HTR-8/SVneo (cell line): Measurements from ENCODE around the gene MYPN.

Experiments
- DNase-seq: peaks from one replicate; pipeline ENCODE4 v3.0.0; 2011; ENCODE audit warnings: low spot score, mixed read lengths; ENCODE audit not compliant: insufficient read length
- FAIRE-seq: peaks from 2 replicates; lab custom pipeline; 2011; peaks lifted over from hg19 to GRCh38; lab: Jason Lieb, UNC

The MYPN gene

DNA sequence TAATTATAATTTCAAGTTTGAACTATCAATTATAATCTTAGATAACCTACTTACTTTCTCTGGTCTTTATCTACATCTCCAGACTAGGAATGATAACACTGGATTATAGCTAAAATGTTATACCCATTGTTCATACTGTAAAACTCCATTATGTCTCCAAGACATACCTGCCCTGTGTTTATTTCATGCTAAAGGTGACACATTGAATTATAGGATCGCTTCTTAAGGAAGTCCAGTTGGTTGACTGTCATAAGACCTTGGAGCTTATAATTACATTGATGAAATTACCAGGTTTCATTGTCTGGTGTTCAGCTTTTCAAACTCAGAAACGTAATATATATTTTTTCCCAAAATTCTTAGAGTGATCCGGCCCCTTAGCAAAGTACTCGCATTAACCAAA lies 18.7 kb upstream of the MYPN start:
- FAIRE-seq = no peak
- DNase-seq = no peak

- no peak for DNase-seq
- no peak for FAIRE-seq
Measured at GRCh38 chr10:68092512-68092911, 16.8 kb upstream of the MYPN start.

DNA sequence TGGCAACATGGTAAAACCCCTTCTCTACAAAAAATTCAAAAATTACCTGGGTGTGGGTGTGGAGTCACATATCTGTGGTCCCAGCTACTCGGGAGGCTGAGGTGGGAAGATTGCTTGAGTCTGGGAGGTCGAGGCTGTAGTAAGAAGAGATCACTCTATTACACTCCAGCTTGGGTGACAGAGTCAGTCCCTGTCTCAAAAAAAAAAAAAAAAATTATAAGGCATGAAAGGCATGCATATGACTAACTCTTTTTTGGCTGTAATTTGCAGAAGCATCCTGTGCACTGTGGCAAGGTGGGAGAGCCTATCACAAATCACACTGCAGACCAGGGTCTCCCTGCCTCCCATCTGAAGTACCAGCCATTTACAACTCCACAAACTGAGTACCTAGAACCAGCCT lies 14.1 kb upstream of the MYPN start:
- DNase-seq (no peak), FAIRE-seq (no peak)

DNA sequence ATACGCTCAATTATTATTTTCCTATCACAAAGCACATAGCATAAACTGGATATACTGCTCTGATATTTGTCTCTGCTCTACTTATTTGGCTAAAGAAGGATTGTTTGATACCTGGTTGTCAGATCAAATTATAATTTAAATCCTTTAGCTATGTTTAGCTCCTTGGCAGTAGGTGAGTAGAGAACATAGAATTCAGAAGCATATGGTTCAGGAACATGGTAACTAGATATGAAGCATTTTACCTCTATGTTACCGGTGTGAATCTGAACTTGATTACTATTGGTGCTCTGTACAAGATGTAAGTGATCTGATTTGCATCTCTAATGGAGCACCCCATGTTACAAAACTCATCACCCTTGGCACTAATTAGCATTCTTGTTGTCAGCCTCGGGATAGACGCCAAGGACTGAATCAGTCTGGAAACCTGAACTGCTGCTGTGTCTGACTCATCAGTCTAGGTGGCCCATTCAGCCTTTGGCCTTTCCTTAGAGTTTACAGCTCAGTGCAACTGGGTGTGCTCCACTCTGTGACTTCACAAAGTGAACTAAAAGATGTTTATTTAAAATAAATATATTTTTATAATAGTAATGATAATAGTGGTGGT lies 12.3 kb upstream of the MYPN start:
- peak; percentile 72 for DNase-seq
- FAIRE-seq = peak; percentile 92

- peak; percentile 4 for FAIRE-seq
- DNase-seq = no peak
Measured at GRCh38 chr10:68099736-68100135, 9.6 kb upstream of the MYPN start.

- FAIRE-seq = no peak
- DNase-seq = no peak
Measured at GRCh38 chr10:68101066-68101465, 8.2 kb upstream of the MYPN start.

GRCh38 chr10:68103261-68103878 lies 5.9 kb upstream of the MYPN start:
- FAIRE-seq (no peak), DNase-seq (no peak)

DNA sequence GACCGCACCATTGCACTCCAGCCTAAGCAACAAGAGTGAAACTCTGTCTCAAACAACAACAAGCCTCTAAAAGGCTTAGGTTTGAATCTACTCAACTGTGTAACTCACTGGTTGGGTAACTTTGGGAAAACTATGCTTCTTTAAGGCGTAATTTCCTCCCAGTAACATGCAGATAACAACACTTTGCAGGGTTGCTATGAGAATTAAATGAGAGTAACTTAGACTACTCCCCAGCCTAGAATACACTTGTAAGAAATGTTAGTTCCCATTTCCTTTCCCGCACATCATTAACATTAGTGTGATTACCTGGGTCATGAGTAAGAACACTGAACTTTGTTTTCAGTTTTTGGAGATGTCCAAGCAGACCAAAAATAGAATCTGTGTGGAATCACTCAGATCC lies 5.4 kb upstream of the MYPN start:
- FAIRE-seq = no peak
- DNase-seq = no peak

DNA sequence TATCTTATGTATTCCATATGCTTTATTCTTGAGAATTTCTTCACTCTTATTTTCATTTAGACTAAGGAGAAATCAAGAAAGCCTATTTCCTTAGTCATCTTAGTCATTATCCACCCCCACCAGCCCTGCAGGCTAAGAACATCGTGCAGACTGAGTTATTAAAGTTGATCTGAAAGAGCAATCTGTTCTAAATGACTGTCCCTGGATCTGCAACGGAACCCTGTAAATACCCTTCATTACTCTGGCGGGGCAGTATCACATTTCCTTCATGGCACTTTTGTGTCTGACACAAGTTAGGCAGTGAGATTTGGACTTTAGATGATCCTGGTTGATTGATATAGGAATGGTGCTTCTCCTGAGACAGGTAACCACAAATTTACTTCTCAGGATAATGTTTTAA lies 3.5 kb upstream of the MYPN start:
- FAIRE-seq = peak; percentile 94

GRCh38 chr10:68106656-68107055 lies 2.6 kb upstream of the MYPN start:
- peak; percentile 88 for FAIRE-seq
- DNase-seq = peak; percentile 59

More for the DNA sequence above, 3.5 kb upstream of the MYPN start:
- peak; percentile 46 for DNase-seq

- DNase-seq = no peak
- FAIRE-seq = no peak
Measured at GRCh38 chr10:68107651-68108050, 1.6 kb upstream of the MYPN start.

- FAIRE-seq (no peak), DNase-seq (no peak)
Measured at GRCh38 chr10:68108051-68108450, 1.2 kb upstream of the MYPN start.

DNA sequence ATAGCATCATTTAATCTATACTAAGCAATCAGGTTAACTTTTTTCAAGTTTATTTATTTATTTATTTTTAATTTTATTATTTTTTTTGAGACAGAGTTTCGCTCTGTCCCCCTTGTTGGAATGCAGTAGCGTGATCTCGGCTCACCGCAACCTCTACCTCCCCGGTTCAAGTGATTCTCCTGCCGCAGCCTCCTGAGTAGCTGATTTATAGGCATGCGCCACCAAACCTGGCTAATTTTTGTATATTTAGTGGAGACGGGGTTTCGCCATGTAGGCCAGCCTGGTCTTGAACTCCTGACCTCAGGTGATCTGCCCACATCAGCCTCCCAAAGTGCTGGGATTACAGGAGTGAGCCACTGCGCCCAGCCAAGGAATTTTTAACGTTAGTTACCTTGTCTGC lies 635 bp upstream of the MYPN start:
- DNase-seq (no peak), FAIRE-seq (no peak)

DNA sequence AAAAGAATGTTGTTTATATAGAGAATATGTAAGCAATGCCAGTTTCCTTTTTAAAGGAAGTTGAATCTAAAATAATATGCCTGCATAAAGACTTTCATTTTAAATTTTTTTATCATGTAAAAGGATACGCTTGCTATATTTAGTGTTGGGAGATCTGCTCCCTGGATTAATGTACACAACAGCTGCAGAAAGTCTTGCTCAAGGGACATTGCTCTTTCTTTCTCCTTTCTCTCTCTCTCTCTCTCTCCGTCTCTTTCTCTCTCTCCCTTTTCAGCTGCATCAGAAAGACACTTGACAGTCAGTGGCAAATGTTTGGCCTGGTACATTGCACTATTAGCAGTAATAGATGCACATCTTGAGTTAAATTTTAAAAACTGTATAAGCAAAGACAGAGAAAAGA lies 739 bp downstream of the MYPN start:
- FAIRE-seq = no peak
- DNase-seq = no peak

DNA sequence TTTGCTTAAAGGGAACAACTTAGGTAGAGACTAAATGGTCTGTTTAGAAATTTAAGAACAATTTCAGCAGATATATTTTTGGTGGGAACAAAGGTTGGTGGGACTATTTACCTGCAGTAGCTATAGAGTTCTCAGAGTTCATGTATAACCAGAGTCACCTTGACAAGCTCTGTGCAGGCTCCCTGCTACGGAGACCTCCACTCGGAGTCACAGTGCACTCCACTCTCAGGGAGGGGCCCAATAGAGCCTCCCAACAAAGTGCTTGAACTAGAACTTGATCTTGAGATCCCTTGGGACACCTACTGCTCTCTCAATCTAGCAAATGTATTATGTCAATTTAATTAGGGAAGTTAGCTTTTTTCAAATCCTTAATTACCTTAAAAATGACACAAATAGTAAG lies 2.3 kb downstream of the MYPN start:
- DNase-seq (no peak), FAIRE-seq (no peak)

DNA sequence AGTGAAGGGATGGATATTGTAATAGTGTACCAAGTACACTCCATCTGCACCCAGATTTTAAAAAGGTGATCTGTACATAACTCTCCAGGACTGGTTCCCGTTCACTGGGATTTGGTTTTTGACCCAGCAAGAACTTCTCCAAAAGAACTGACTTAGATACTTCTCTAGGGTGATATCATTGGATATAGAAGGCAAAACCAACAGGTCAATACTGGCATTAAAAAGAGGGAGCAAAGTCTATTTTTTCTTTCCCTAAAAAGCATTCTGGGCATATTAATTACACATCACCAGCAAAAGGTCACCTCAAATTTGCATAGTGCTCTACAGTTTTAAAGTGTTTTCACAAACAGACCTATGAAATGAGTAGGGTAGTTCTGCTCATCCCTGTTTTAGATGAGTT lies 3.5 kb downstream of the MYPN start:
- FAIRE-seq (no peak), DNase-seq (no peak)

GRCh38 chr10:68118657-68119056 lies 9.4 kb downstream of the MYPN start:
- FAIRE-seq (no peak), DNase-seq (no peak)

GRCh38 chr10:68121020-68121743 lies 11.9 kb downstream of the MYPN start:
- FAIRE-seq (no peak), DNase-seq (no peak)

DNA sequence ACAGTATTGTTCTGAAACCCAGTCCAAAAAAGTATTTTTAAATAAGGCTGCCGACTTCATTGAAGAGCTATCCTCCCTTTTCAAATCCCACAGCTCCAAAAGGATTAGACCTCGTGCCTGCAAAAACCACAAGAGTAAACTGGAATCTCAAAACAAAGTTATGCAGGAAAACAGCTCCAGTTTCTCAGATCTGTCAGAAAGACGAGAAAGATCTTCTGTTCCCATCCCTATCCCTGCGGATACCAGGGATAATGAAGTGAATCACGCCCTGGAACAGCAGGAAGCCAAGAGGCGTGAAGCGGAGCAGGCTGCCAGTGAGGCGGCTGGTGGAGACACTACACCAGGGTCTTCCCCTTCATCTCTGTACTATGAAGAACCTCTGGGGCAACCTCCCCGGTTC lies 12.6 kb downstream of the MYPN start:
- DNase-seq = no peak
- no peak for FAIRE-seq

GRCh38 chr10:68124718-68125117 lies 15.4 kb downstream of the MYPN start:
- FAIRE-seq = no peak
- no peak for DNase-seq

- FAIRE-seq (no peak), DNase-seq (peak; percentile 35)
Measured at GRCh38 chr10:68125772-68126171, 16.5 kb downstream of the MYPN start.

DNA sequence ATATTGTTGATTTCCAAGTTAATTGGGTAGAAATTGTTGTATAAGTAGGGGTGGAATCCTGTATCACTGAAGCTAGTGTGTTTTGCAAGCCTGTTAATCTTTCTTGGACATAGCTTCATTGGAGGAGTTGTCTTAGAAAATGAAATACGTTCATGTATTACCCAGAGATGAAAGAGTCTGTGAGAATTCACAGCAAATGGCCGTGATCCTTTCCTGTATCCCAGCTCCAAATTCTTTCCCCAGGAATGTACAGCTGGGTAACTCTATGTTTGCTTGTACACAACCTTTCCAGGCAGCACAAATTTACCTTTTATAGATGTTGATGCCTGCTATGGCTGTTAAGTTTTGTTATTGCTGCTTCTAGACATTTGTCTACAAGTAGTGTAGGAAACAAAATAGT lies 18.7 kb downstream of the MYPN start:
- FAIRE-seq (no peak), DNase-seq (no peak)
